A673 (cell line): ENCODE results near the gene RAB3IL1. TPM values are rescaled to one million over a fixed set of nuclear protein-coding genes. Genes with fewer than 3 reads are reported as not detected.

Experiments used
- BruUV-seq: library from RNA; stranded (reverse); fragments of 400-500 nt; replicated peaks from 2 replicates; lab custom pipeline; 2021; lab: Mats Ljungman, UMichigan
- CTCF ChIA-PET: fragments of 300-600 bp; sonication (Branson Sonifier 250); formaldehyde crosslinking; loops from one replicate; lab custom pipeline; 2022; ENCODE audit warnings: antibody characterized with exemption; lab: Charles Lee
- POLR2A ChIA-PET: fragments of 300-600 bp; sonication (Branson Sonifier 250); formaldehyde crosslinking; loops from one replicate; lab custom pipeline; 2022; ENCODE audit warnings: antibody characterized with exemption; ENCODE audit not compliant: low non-redundant PET; lab: Charles Lee
- DNase-seq: peaks from one replicate; pipeline ENCODE4 v3.0.0-alpha.2; 2015; ENCODE audit warnings: low spot score
- H3K27ac ChIP-seq: fragments of 200-600 bp; sonication (generic); 2 replicates; pipeline ENCODE4 v1.5.1; 2016; ENCODE audit warnings: mixed run types, low read depth, mild to moderate bottlenecking, mixed read lengths, antibody characterized with exemption, low read length; ENCODE audit not compliant: poor library complexity, severe bottlenecking
- H3K27me3 ChIP-seq: fragments of 200-600 bp; sonication (generic); replicated peaks from 2 replicates; pipeline ENCODE4 v1.6.1; 2017; ENCODE audit warnings: mixed run types, low read depth, mild to moderate bottlenecking, mixed read lengths, antibody characterized with exemption, low read length; ENCODE audit not compliant: insufficient read depth, poor library complexity
- H3K36me3 ChIP-seq: fragments of 200-600 bp; sonication (generic); 2 replicates; pipeline ENCODE4 v1.6.1; 2016; ENCODE audit warnings: mixed run types, mild to moderate bottlenecking, mixed read lengths, antibody characterized with exemption, low read length; ENCODE audit not compliant: insufficient read depth, poor library complexity, severe bottlenecking
- H3K4me1 ChIP-seq: fragments of 200-600 bp; sonication (generic); 2 replicates; pipeline ENCODE4 v1.6.1; 2017; ENCODE audit warnings: mixed run types, mild to moderate bottlenecking, mixed read lengths, antibody characterized with exemption, low read length; ENCODE audit not compliant: insufficient read depth, poor library complexity, severe bottlenecking
- H3K4me3 ChIP-seq: fragments of 200-600 bp; sonication (generic); 2 replicates; pipeline ENCODE4 v1.5.1; 2016; ENCODE audit warnings: low read depth, mixed run types, mild to moderate bottlenecking, mixed read lengths, low read length; ENCODE audit not compliant: poor library complexity, severe bottlenecking
- H3K9me3 ChIP-seq: fragments of 200-600 bp; sonication (generic); 2 replicates; pipeline ENCODE4 v1.6.1; 2016; ENCODE audit warnings: mixed run types, low read depth, mild to moderate bottlenecking, mixed read lengths, antibody characterized with exemption, low read length; ENCODE audit not compliant: poor library complexity, severe bottlenecking
- CTCF ChIP-seq: fragments of 300-800, 200-600 bp; sonication (generic); conservative IDR thresholded peaks from 2 replicates; pipeline ENCODE4 v1.5.1; 2017; ENCODE audit warnings: low read depth, mild to moderate bottlenecking, antibody characterized with exemption, low read length, moderate library complexity, mixed read lengths
- EZH2 ChIP-seq: fragments of 200-600 bp; sonication (generic); IDR thresholded peaks from 2 replicates; pipeline ENCODE4 v1.6.1; 2017; ENCODE audit warnings: borderline replicate concordance, low read depth, mild to moderate bottlenecking, mixed read lengths, antibody characterized with exemption, low read length; ENCODE audit not compliant: poor library complexity, severe bottlenecking
- intact Hi-C: fragments of 100-400 bp; cut with micrococcal nuclease; formaldehyde crosslinking; loops from one replicate; pipeline ENCODE4 v1.10.0; 2022; ENCODE audit not compliant: unreplicated experiment
- total RNA-seq: library from RNA; stranded (reverse); gene quantifications from 2 replicates; pipeline ENCODE4 v1.2.3, GENCODE V29; 2021

RAB3IL1 gene
- total RNA-seq, 1 experiment from 2014 or later: 21.9 TPM

GRCh38 chr11:61892085-61892370 is 25.3 kb downstream of the RAB3IL1 start:
- no peaks in the 10 kb centered on the region for H3K9me3 ChIP-seq
- POLR2A ChIA-PET: no interaction called here
- intact Hi-C loops: no loop called here

GRCh38 chr11:61891331-61892084 is 25.9 kb downstream of the RAB3IL1 start, which contains the start of gene FADS3:
TSS of gene FADS3 (minus strand) at chr11:61891545. CDS start at chr11:61891381, 164 bp downstream.
- peak; percentile 78 for DNase-seq
- POLR2A ChIA-PET: interaction anchor here (0.6 kb wide), 1 partner anchor 527 kb away, joined by 3 read pairs; the partner anchor contains the start of gene SCGB1A1
- intact Hi-C loops: no loop called here
- CTCF ChIA-PET: no interaction called here
- peaks cover 6% of the 10 kb centered on the region for H3K4me1 ChIP-seq
- no TSS peak for BruUV-seq
- H3K27me3 ChIP-seq: no peaks in the 10 kb centered on the region
- peak within 1 kb of the TSS; percentile 80 for H3K4me3 ChIP-seq
- H3K36me3 ChIP-seq: no peaks in the 10 kb centered on the region
- TF ChIP-seq EZH2 (no peak), CTCF (no peak)
- no peaks in the 10 kb centered on the region for H3K9me3 ChIP-seq
- H3K27ac ChIP-seq: peak within 1 kb of the TSS; percentile 66

More at GRCh38 chr11:61892085-61892370, 25.3 kb downstream of the RAB3IL1 start:
- no peaks in the 10 kb centered on the region for H3K27me3 ChIP-seq
- H3K4me3 ChIP-seq: peak overlapping the region; percentile 80
- no TSS peak for BruUV-seq
- H3K27ac ChIP-seq: no peak overlapping the region
- H3K4me1 ChIP-seq: peaks cover 6% of the 10 kb centered on the region
- no peaks in the 10 kb centered on the region for H3K36me3 ChIP-seq
- DNase-seq: no peak
- TF ChIP-seq CTCF (no peak), EZH2 (no peak)
- CTCF ChIA-PET: no interaction called here

- intact Hi-C loops: no loop called here
- peak overlapping the region; percentile 80 for H3K4me3 ChIP-seq
- CTCF ChIA-PET: interaction anchor here (0.6 kb wide), 2 partner anchors 12 to 94 kb away, joined by 3 read pairs; no protein-coding TSS in a partner anchor
- H3K4me1 ChIP-seq: peaks cover 6% of the 10 kb centered on the region
- peak overlapping the region; percentile 66 for H3K27ac ChIP-seq
- H3K36me3 ChIP-seq: no peaks in the 10 kb centered on the region
- POLR2A ChIA-PET: interaction anchor here (0.6 kb wide), 1 partner anchor 528 kb away, joined by 3 read pairs; the partner anchor contains the start of gene SCGB1A1
- no peaks in the 10 kb centered on the region for H3K27me3 ChIP-seq
- TF ChIP-seq EZH2 (no peak), CTCF (0 out of 2 replicates have a peak, but pooled peaks have one; percentile 22)
- no TSS peak for BruUV-seq
- no peaks in the 10 kb centered on the region for H3K9me3 ChIP-seq
- DNase-seq: no peak
These were observed 26.6 kb downstream of the RAB3IL1 start for GRCh38 chr11:61890529-61891330.
